ENCODE data around the gene ABCA12.
"Not testable (repeated sequence)": the region's sequence is repeated elsewhere in the genome, so short reads cannot be mapped to it uniquely, and the experiment has no call there.

ABCA12 gene, protein sequence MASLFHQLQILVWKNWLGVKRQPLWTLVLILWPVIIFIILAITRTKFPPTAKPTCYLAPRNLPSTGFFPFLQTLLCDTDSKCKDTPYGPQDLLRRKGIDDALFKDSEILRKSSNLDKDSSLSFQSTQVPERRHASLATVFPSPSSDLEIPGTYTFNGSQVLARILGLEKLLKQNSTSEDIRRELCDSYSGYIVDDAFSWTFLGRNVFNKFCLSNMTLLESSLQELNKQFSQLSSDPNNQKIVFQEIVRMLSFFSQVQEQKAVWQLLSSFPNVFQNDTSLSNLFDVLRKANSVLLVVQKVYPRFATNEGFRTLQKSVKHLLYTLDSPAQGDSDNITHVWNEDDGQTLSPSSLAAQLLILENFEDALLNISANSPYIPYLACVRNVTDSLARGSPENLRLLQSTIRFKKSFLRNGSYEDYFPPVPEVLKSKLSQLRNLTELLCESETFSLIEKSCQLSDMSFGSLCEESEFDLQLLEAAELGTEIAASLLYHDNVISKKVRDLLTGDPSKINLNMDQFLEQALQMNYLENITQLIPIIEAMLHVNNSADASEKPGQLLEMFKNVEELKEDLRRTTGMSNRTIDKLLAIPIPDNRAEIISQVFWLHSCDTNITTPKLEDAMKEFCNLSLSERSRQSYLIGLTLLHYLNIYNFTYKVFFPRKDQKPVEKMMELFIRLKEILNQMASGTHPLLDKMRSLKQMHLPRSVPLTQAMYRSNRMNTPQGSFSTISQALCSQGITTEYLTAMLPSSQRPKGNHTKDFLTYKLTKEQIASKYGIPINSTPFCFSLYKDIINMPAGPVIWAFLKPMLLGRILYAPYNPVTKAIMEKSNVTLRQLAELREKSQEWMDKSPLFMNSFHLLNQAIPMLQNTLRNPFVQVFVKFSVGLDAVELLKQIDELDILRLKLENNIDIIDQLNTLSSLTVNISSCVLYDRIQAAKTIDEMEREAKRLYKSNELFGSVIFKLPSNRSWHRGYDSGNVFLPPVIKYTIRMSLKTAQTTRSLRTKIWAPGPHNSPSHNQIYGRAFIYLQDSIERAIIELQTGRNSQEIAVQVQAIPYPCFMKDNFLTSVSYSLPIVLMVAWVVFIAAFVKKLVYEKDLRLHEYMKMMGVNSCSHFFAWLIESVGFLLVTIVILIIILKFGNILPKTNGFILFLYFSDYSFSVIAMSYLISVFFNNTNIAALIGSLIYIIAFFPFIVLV (N-terminal part only)

DNA sequence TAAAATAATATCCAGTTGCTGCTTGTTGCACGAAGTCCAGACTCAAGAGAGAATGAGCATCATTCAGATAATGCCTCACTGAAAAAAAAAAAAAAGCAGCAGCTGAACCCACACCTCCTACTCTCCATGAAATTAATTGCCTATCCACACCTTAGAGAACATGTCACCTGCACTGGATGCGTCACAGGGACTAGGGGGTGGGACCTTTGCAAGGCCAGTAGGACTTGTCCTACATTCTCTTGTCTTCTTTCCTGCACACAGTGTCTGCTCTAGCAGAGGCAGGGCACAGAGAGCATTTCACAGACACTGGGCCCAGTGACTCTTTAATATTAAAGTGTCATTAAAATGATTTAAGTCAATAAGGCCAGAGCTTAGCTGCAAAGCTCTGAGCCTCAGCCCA, at the start of gene ABCA12:
ABCA12 (minus strand) TSS at position 148 of the 400 bp plus-strand sequence. CDS start 418 bp downstream, outside the sequence.
- Histone ChIP-seq H3K27me3 (ENCODE audit: control insufficient read depth in 2 of 2, insufficient read depth in 2 of 2, low read length in 2 of 2) (no peaks in the 10 kb centered on the region), H3K4me1 (ENCODE audit: control insufficient read depth in 2 of 2, insufficient read depth in 2 of 2, low read length in 2 of 2) (no peaks in the 10 kb centered on the region), H3K9ac (ENCODE audit: low read depth in 1 of 2, low read length in 2 of 2) (no peak within 1 kb of the TSS), H3K4me3 (ENCODE audit: low read length in 2 of 2) (no peak within 1 kb of the TSS), H3K36me3 (ENCODE audit: control insufficient read depth in 2 of 2, insufficient read depth in 2 of 2, low read length in 2 of 2) (no peaks in the 10 kb centered on the region), H3K9me3 (ENCODE audit: control insufficient read depth in 2 of 2, low read length in 2 of 2) (no peaks in the 10 kb centered on the region), H3K27ac (ENCODE audit: low read depth in 2 of 2, low read length in 2 of 2) (no peak within 1 kb of the TSS)

DNA sequence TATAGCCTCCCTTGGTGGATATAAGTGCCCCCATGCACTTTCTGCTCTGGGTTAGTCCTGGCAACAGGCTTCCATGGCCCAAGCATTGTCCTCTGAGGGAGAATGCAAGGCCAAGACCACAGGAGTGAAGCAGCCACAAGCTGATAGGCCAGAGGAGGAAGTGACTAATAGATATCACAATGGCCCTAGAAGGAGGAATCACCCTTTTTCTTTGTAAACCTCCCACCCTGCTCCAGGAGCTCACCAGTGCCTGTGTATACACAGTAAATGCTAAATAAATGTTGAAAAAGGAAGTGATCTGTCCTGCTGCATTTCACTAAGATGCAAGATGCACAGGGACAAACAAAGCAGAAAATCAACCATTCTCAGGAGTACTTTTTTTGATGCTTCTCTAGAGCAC, 49.7 kb upstream of the ABCA12 start:
- Histone ChIP-seq H3K9ac (ENCODE audit: low read depth in 1 of 2, low read length in 2 of 2) (no peak overlapping the region), H3K9me3 (ENCODE audit: control insufficient read depth in 2 of 2, low read length in 2 of 2) (no peaks in the 10 kb centered on the region), H3K27ac (ENCODE audit: low read depth in 2 of 2, low read length in 2 of 2) (no peak overlapping the region), H3K4me3 (ENCODE audit: low read length in 2 of 2) (no peak overlapping the region), H3K36me3 (ENCODE audit: control insufficient read depth in 2 of 2, insufficient read depth in 2 of 2, low read length in 2 of 2) (no peaks in the 10 kb centered on the region), H3K27me3 (ENCODE audit: control insufficient read depth in 2 of 2, insufficient read depth in 2 of 2, low read length in 2 of 2) (no peaks in the 10 kb centered on the region), H3K4me1 (ENCODE audit: control insufficient read depth in 2 of 2, insufficient read depth in 2 of 2, low read length in 2 of 2) (no peaks in the 10 kb centered on the region)

DNA sequence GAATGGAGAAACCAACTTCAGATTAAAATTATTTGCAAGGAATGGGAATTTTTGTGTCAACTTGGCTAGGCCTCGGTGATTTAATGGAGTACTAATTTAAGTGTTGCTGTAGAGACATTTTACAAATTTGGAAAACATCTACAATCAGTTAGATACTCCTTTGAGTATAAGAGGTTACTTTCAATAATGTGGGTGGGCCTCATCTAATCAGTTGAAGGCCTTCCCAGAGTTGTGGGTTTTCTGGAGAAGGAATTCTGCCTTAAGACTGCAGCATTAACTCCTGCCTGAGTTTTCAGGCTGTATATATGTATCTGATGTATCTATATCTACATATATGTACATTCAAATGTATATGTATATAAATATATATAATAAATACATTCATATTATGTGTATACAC, 47.6 kb upstream of the ABCA12 start:
- Histone ChIP-seq H3K9me3 (ENCODE audit: control insufficient read depth in 2 of 2, low read length in 2 of 2) (no peaks in the 10 kb centered on the region), H3K4me1 (ENCODE audit: control insufficient read depth in 2 of 2, insufficient read depth in 2 of 2, low read length in 2 of 2) (no peaks in the 10 kb centered on the region), H3K9ac (ENCODE audit: low read depth in 1 of 2, low read length in 2 of 2) (no peak overlapping the region), H3K36me3 (ENCODE audit: control insufficient read depth in 2 of 2, insufficient read depth in 2 of 2, low read length in 2 of 2) (no peaks in the 10 kb centered on the region), H3K4me3 (ENCODE audit: low read length in 2 of 2) (no peak overlapping the region), H3K27ac (ENCODE audit: low read depth in 2 of 2, low read length in 2 of 2) (no peak overlapping the region), H3K27me3 (ENCODE audit: control insufficient read depth in 2 of 2, insufficient read depth in 2 of 2, low read length in 2 of 2) (no peaks in the 10 kb centered on the region)

DNA sequence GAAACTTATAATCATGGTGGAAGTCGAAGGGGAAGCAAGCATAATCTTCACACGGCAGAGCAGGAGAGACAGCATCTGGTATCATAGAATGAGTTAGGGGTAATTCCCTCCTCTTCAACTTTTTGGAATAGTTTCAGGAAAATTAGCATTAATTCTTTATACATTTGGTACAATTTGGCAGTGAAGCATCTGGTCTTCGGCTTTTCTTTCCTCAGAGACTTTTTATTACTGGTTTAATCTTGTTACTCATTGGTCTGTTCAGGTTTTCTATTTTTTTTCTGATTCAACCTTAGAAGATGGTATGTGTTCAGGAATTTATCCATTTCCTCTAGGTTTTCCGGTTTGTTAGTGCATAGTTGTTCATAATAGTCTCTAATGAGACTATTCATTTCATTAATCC, 39.7 kb upstream of the ABCA12 start:
- H3K36me3 ChIP-seq (ENCODE audit: control insufficient read depth in 2 of 2, insufficient read depth in 2 of 2, low read length in 2 of 2): no peaks in the 10 kb centered on the region
- H3K4me3 ChIP-seq (ENCODE audit: low read length in 2 of 2): no peak overlapping the region
- H3K27ac ChIP-seq (ENCODE audit: low read depth in 2 of 2, low read length in 2 of 2): no peak overlapping the region
- no peaks in the 10 kb centered on the region for H3K9me3 ChIP-seq (ENCODE audit: control insufficient read depth in 2 of 2, low read length in 2 of 2)
- H3K27me3 ChIP-seq (ENCODE audit: control insufficient read depth in 2 of 2, insufficient read depth in 2 of 2, low read length in 2 of 2): no peaks in the 10 kb centered on the region
- no peaks in the 10 kb centered on the region for H3K4me1 ChIP-seq (ENCODE audit: control insufficient read depth in 2 of 2, insufficient read depth in 2 of 2, low read length in 2 of 2)
- no peak overlapping the region for H3K9ac ChIP-seq (ENCODE audit: low read depth in 1 of 2, low read length in 2 of 2)

DNA sequence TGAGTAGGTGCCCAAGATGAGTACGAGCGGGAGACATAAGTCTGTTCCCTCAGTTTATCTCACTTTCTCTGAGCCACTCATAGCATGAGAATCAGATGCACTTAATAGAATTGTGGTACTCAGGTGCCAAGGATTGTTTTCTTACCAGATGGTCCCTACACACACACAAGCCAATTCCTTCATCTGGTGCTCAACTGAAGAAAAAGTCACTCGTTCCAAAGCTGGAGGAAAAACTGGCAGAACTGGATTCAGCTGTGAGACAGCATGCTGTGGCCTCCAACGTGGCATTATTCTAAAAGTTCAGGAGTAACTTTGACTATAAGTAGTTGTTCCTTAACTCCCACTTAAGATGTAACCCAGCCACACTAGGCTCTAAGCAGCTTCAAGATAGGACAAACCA, 33.4 kb upstream of the ABCA12 start:
- no peaks in the 10 kb centered on the region for H3K36me3 ChIP-seq (ENCODE audit: control insufficient read depth in 2 of 2, insufficient read depth in 2 of 2, low read length in 2 of 2)
- no peak overlapping the region for H3K4me3 ChIP-seq (ENCODE audit: low read length in 2 of 2)
- no peaks in the 10 kb centered on the region for H3K9me3 ChIP-seq (ENCODE audit: control insufficient read depth in 2 of 2, low read length in 2 of 2)
- no peak overlapping the region for H3K9ac ChIP-seq (ENCODE audit: low read depth in 1 of 2, low read length in 2 of 2)
- H3K27ac ChIP-seq (ENCODE audit: low read depth in 2 of 2, low read length in 2 of 2): no peak overlapping the region
- H3K27me3 ChIP-seq (ENCODE audit: control insufficient read depth in 2 of 2, insufficient read depth in 2 of 2, low read length in 2 of 2): no peaks in the 10 kb centered on the region
- no peaks in the 10 kb centered on the region for H3K4me1 ChIP-seq (ENCODE audit: control insufficient read depth in 2 of 2, insufficient read depth in 2 of 2, low read length in 2 of 2)

DNA sequence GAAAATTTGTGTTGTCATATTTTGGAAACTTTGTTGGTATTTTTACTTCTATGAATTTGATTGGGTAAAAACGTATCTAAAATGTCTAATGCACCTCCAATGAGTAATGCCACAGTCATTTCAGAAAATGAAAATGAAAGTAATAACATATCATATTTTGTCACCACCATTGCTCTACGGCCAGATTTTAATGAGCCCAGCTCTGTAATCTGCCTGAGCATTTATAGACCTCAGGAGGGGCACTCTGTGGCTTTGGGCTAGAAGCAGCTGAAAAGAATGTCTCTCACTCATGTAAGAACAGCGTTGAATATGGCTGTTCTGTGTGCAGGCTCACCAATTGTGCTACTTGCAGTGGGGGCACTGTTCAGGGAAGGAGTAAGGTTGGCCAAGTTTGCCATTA, 32.7 kb upstream of the ABCA12 start:
- Histone ChIP-seq H3K4me1 (ENCODE audit: control insufficient read depth in 2 of 2, insufficient read depth in 2 of 2, low read length in 2 of 2) (no peaks in the 10 kb centered on the region), H3K27me3 (ENCODE audit: control insufficient read depth in 2 of 2, insufficient read depth in 2 of 2, low read length in 2 of 2) (no peaks in the 10 kb centered on the region), H3K4me3 (ENCODE audit: low read length in 2 of 2) (peak overlapping the region; percentile 0 to 65), H3K36me3 (ENCODE audit: control insufficient read depth in 2 of 2, insufficient read depth in 2 of 2, low read length in 2 of 2) (no peaks in the 10 kb centered on the region), H3K9ac (ENCODE audit: low read depth in 1 of 2, low read length in 2 of 2) (no peak overlapping the region), H3K9me3 (ENCODE audit: control insufficient read depth in 2 of 2, low read length in 2 of 2) (no peaks in the 10 kb centered on the region), H3K27ac (ENCODE audit: low read depth in 2 of 2, low read length in 2 of 2) (no peak overlapping the region)

DNA sequence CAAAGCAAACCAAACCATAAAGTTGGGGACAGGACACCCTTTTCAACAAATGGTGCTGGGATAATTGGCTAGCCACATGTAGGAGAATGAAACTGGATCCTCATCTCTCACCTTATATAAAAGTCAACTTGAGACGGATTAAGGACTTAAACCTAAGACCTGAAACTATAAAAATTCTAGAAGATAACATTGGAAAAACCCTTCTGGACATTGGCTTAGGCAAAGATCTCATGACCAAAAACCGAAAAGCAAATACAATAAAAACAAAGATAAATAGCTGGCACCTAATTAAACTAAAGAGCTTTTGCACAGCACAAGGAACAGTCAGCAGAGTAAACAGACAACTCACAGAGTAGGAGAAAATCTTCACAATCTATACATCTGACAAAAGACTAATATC, 28.1 kb upstream of the ABCA12 start:
- not testable (repeated sequence) for H3K4me3 ChIP-seq (ENCODE audit: low read length in 2 of 2); H3K9me3 ChIP-seq (ENCODE audit: control insufficient read depth in 2 of 2, low read length in 2 of 2); H3K9ac ChIP-seq (ENCODE audit: low read depth in 1 of 2, low read length in 2 of 2); H3K27me3 ChIP-seq (ENCODE audit: control insufficient read depth in 2 of 2, insufficient read depth in 2 of 2, low read length in 2 of 2); H3K4me1 ChIP-seq (ENCODE audit: control insufficient read depth in 2 of 2, insufficient read depth in 2 of 2, low read length in 2 of 2); H3K36me3 ChIP-seq (ENCODE audit: control insufficient read depth in 2 of 2, insufficient read depth in 2 of 2, low read length in 2 of 2); H3K27ac ChIP-seq (ENCODE audit: low read depth in 2 of 2, low read length in 2 of 2)

DNA sequence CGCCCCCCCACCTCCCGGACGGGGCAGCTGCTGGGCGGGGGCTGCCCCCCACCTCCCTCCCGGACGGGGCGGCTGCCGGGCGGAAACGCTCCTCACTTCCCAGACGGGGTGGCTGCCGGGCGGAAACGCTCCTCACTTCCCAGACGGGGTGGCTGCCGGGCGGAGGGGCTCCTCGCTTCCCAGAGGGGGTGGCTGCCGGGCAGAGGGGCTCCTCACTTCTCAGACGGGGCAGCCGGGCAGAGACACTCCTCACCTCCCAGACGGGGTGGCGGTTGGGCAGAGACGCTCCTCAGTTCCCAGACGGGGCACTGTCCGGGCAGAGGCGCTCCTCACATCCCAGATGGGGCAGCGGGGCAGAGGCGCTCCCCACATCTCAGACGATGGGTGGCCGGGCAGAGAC, 24.9 kb upstream of the ABCA12 start:
- not testable (repeated sequence) for H3K9me3 ChIP-seq (ENCODE audit: control insufficient read depth in 2 of 2, low read length in 2 of 2)

DNA sequence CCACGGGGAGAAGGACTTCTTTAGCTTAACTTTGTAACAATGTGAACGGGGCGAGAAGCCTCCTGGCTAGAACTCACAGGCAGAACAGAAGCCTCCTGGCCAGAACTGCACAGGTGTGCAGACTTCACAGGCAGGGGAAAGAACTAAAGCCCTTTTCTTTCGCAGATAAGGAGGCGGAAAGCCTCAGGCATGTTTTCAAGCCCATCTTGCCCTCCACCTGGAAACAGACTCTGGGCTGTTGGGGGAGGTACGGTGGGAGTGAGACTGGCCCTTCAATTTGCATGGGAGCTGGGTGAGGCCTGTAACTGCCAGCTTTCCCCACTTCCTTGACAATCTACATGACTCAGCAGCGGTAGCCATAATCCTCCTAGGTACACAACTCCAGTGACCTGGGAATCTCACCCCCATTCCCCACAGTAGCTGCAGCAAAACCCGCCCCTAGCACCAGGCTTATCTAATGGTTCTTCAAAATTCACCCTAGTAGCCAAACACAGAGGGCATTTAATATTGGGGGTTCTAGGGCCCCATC, 22.9 kb upstream of the ABCA12 start:
- no peaks in the 10 kb centered on the region for H3K27me3 ChIP-seq (ENCODE audit: control insufficient read depth in 2 of 2, insufficient read depth in 2 of 2, low read length in 2 of 2)
- no peaks in the 10 kb centered on the region for H3K36me3 ChIP-seq (ENCODE audit: control insufficient read depth in 2 of 2, insufficient read depth in 2 of 2, low read length in 2 of 2)

More for the DNA sequence above, 24.9 kb upstream of the ABCA12 start:
- H3K36me3 ChIP-seq (ENCODE audit: control insufficient read depth in 2 of 2, insufficient read depth in 2 of 2, low read length in 2 of 2); H3K9ac ChIP-seq (ENCODE audit: low read depth in 1 of 2, low read length in 2 of 2); H3K27me3 ChIP-seq (ENCODE audit: control insufficient read depth in 2 of 2, insufficient read depth in 2 of 2, low read length in 2 of 2); H3K4me1 ChIP-seq (ENCODE audit: control insufficient read depth in 2 of 2, insufficient read depth in 2 of 2, low read length in 2 of 2); H3K4me3 ChIP-seq (ENCODE audit: low read length in 2 of 2); H3K27ac ChIP-seq (ENCODE audit: low read depth in 2 of 2, low read length in 2 of 2): not testable (repeated sequence)

More for the DNA sequence above, 22.9 kb upstream of the ABCA12 start:
- H3K4me3 ChIP-seq (ENCODE audit: low read length in 2 of 2): no peak overlapping the region
- no peaks in the 10 kb centered on the region for H3K9me3 ChIP-seq (ENCODE audit: control insufficient read depth in 2 of 2, low read length in 2 of 2)
- H3K27ac ChIP-seq (ENCODE audit: low read depth in 2 of 2, low read length in 2 of 2): no peak overlapping the region
- H3K9ac ChIP-seq (ENCODE audit: low read depth in 1 of 2, low read length in 2 of 2): no peak overlapping the region
- no peaks in the 10 kb centered on the region for H3K4me1 ChIP-seq (ENCODE audit: control insufficient read depth in 2 of 2, insufficient read depth in 2 of 2, low read length in 2 of 2)
